HEK293 (cell line): ENCODE results near the gene AXDND1.
"Not testable (repeated sequence)": the region's sequence is repeated elsewhere in the genome, so short reads cannot be mapped to it uniquely, and the experiment has no call there.

Experiments
- CTCF ChIA-PET: fragments of 350-600 bp; formaldehyde crosslinking; extraction: SDS; loops from one replicate; lab custom pipeline; 2021; ENCODE audit warnings: antibody characterized with exemption; lab: Yijun Ruan, JAX
- POLR2A ChIA-PET: fragments of 300-600 bp; formaldehyde crosslinking; extraction: SDS; loops from one replicate; lab custom pipeline; 2020; ENCODE audit warnings: antibody characterized with exemption, inconsistent platforms; lab: Yijun Ruan, JAX
- H3K27ac ChIP-seq: fragments of 200-500 bp; sonication (Bioruptor generic); 2 replicates; pipeline ENCODE4 v1.5.1; 2014; ENCODE audit warnings: low read depth, low read length, control low read depth, inconsistent platforms; ENCODE audit errors: extremely low read depth
- H3K36me3 ChIP-seq, 2 experiments: fragments of 200-500 bp in 1 of 2; sonication (Bioruptor generic) in 1 of 2; 1 replicate in 1 of 2; 2 replicates in 1 of 2; pipeline ENCODE4 v1.5.1; 2014 to 2017; ENCODE audit warnings: inconsistent platforms in 2 of 2, low read length in 2 of 2; ENCODE audit not compliant: control insufficient read depth in 2 of 2, insufficient read depth in 1 of 2
- H3K4me1 ChIP-seq: fragments of 200-500 bp; sonication (Bioruptor generic); 2 replicates; pipeline ENCODE4 v1.5.1; 2014; ENCODE audit warnings: mild to moderate bottlenecking, low read length, inconsistent platforms; ENCODE audit not compliant: control insufficient read depth, insufficient read depth
- H3K4me3 ChIP-seq: 2 replicates; pipeline ENCODE4 v1.5.1; 2011; ENCODE audit warnings: low read depth, mild to moderate bottlenecking, control low read depth, low read length, moderate library complexity
- H3K9me3 ChIP-seq: fragments of 200-500 bp; sonication (Bioruptor generic); 2 replicates; pipeline ENCODE4 v1.5.1; 2014; ENCODE audit warnings: low read depth, low read length, inconsistent platforms; ENCODE audit not compliant: control insufficient read depth, insufficient read depth
- GLIS1 ChIP-seq: fragments of 450-650 bp; formaldehyde crosslinking; IDR thresholded peaks from 2 replicates; pipeline ENCODE4 v1.5.1; 2016; ENCODE audit warnings: missing biosample characterization, missing genetic modification characterization
- KLF16 ChIP-seq: fragments of 450-650 bp; formaldehyde crosslinking; IDR thresholded peaks from 2 replicates; pipeline ENCODE4 v1.5.1; 2017; ENCODE audit warnings: missing biosample characterization, missing genetic modification characterization
- SALL2 ChIP-seq: fragments of 450-650 bp; formaldehyde crosslinking; IDR thresholded peaks from 2 replicates; pipeline ENCODE4 v1.5.0; 2017; ENCODE audit warnings: missing biosample characterization, mild to moderate bottlenecking, missing genetic modification characterization, borderline replicate concordance
- SP2 ChIP-seq: fragments of 450-650 bp; formaldehyde crosslinking; IDR thresholded peaks from 2 replicates; pipeline ENCODE4 v1.5.1; 2016; ENCODE audit warnings: missing biosample characterization, missing genetic modification characterization
- ZBTB17 ChIP-seq: fragments of 450-650 bp; formaldehyde crosslinking; IDR thresholded peaks from 2 replicates; pipeline ENCODE4 v1.5.1; 2016; ENCODE audit warnings: missing biosample characterization, missing genetic modification characterization
- ZEB2 ChIP-seq: fragments of 450-650 bp; formaldehyde crosslinking; IDR thresholded peaks from 2 replicates; pipeline ENCODE4 v1.5.1; 2016; ENCODE audit warnings: missing biosample characterization, missing genetic modification characterization
- ZNF114 ChIP-seq: fragments of 450-650 bp; formaldehyde crosslinking; IDR thresholded peaks from 2 replicates; pipeline ENCODE4 v1.5.0; 2017; ENCODE audit warnings: missing biosample characterization, missing genetic modification characterization
- ZNF175 ChIP-seq: fragments of 450-650 bp; formaldehyde crosslinking; IDR thresholded peaks from 2 replicates; pipeline ENCODE4 v1.5.1; 2016; ENCODE audit warnings: missing biosample characterization, missing genetic modification characterization
- ZNF2 ChIP-seq: fragments of 450-650 bp; formaldehyde crosslinking; IDR thresholded peaks from 2 replicates; pipeline ENCODE4 v1.5.1; 2016; ENCODE audit warnings: missing biosample characterization, missing genetic modification characterization
- ZNF221 ChIP-seq: fragments of 450-650 bp; formaldehyde crosslinking; IDR thresholded peaks from 2 replicates; pipeline ENCODE4 v1.5.1; 2017; ENCODE audit warnings: missing biosample characterization, missing genetic modification characterization, borderline replicate concordance
- ZNF223 ChIP-seq: fragments of 450-650 bp; formaldehyde crosslinking; IDR thresholded peaks from 2 replicates; pipeline ENCODE4 v1.5.1; 2016; ENCODE audit warnings: missing biosample characterization, missing genetic modification characterization
- ZNF341 ChIP-seq: fragments of 450-650 bp; formaldehyde crosslinking; IDR thresholded peaks from 2 replicates; pipeline ENCODE4; 2016; ENCODE audit warnings: low read depth, missing biosample characterization, missing genetic modification characterization
- ZNF530 ChIP-seq: fragments of 450-650 bp; formaldehyde crosslinking; IDR thresholded peaks from 2 replicates; pipeline ENCODE4 v1.5.1; 2016; ENCODE audit warnings: low read depth, missing biosample characterization, missing genetic modification characterization
- ZNF585B ChIP-seq: fragments of 450-650 bp; formaldehyde crosslinking; IDR thresholded peaks from 2 replicates; pipeline ENCODE4 v1.5.1; 2016; ENCODE audit warnings: missing biosample characterization, missing genetic modification characterization
- ZNF830 ChIP-seq: fragments of 450-650 bp; IDR thresholded peaks from 2 replicates; pipeline ENCODE4 v1.5.0; 2018; ENCODE audit warnings: missing biosample characterization, missing genetic modification characterization, low read depth, mild to moderate bottlenecking, moderate library complexity
- ZSCAN16 ChIP-seq: fragments of 450-650 bp; formaldehyde crosslinking; IDR thresholded peaks from 2 replicates; pipeline ENCODE4 v1.5.1; 2016; ENCODE audit warnings: missing biosample characterization, missing genetic modification characterization
- ZSCAN30 ChIP-seq: fragments of 450-650 bp; IDR thresholded peaks from 2 replicates; pipeline ENCODE4 v1.5.1; 2018; ENCODE audit warnings: missing biosample characterization, mild to moderate bottlenecking, missing genetic modification characterization, moderate library complexity
- TF ChIP-seq, protein P1 (sequence below): fragments of 450-650 bp; formaldehyde crosslinking; IDR thresholded peaks from 2 replicates; pipeline ENCODE4 v1.5.1; 2016; ENCODE audit warnings: missing biosample characterization, missing genetic modification characterization
- TF ChIP-seq, protein P2 (sequence below): fragments of 450-650 bp; IDR thresholded peaks from 2 replicates; pipeline ENCODE4 v1.5.1; 2018; ENCODE audit warnings: missing biosample characterization, missing genetic modification characterization
- TF ChIP-seq, protein P3 (sequence below): fragments of 450-650 bp; formaldehyde crosslinking; IDR thresholded peaks from 2 replicates; pipeline ENCODE4 v1.5.1; 2016; ENCODE audit warnings: missing biosample characterization, missing genetic modification characterization
- TF ChIP-seq, protein P4 (sequence below): fragments of 450-650 bp; formaldehyde crosslinking; IDR thresholded peaks from 2 replicates; pipeline ENCODE4 v1.5.1; 2016; ENCODE audit warnings: missing biosample characterization, missing genetic modification characterization

AXDND1 gene

DNA sequence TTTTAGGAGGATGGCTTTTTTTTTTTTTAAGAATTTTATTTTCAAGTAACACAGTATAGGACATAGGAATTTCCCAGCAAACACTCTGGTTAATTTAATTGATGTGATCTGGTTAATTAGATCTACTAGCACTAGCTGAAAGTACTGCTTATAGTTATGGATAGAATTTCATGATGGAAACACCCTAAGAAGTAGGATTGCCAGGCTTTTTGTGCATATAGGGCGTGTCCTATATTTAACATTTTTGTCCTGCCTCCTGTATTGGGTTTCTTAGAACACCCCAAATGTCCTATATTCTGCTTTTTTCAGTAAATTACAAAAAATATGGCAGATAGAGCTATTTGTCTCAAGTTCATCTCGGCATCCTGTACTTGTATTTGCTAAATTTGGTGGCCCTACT is 13.5 kb upstream of the AXDND1 start:
- peaks cover 13 to 50% of the 10 kb centered on the region in 2 experiments for H3K36me3 ChIP-seq
- POLR2A ChIA-PET: no interaction called here
- TF ChIP-seq ZNF114 (tag by site-specific recombination) (no peak), SALL2 (tag by site-specific recombination) (no peak), KLF16 (tag by site-specific recombination) (no peak), ZNF221 (tag by site-specific recombination) (no peak), ZSCAN30 (tag by site-specific recombination) (no peak), ZNF341 (no peak), SP2 (tag by site-specific recombination) (no peak), ZNF530 (tag by site-specific recombination) (no peak), ZNF585B (tag by site-specific recombination) (no peak), ZNF175 (tag by site-specific recombination) (no peak), ZNF223 (tag by site-specific recombination) (no peak), ZNF2 (tag by site-specific recombination) (no peak), GLIS1 (tag by site-specific recombination) (no peak), ZNF830 (tag by site-specific recombination) (no peak)
- TF ChIP-seq, protein P1, sequence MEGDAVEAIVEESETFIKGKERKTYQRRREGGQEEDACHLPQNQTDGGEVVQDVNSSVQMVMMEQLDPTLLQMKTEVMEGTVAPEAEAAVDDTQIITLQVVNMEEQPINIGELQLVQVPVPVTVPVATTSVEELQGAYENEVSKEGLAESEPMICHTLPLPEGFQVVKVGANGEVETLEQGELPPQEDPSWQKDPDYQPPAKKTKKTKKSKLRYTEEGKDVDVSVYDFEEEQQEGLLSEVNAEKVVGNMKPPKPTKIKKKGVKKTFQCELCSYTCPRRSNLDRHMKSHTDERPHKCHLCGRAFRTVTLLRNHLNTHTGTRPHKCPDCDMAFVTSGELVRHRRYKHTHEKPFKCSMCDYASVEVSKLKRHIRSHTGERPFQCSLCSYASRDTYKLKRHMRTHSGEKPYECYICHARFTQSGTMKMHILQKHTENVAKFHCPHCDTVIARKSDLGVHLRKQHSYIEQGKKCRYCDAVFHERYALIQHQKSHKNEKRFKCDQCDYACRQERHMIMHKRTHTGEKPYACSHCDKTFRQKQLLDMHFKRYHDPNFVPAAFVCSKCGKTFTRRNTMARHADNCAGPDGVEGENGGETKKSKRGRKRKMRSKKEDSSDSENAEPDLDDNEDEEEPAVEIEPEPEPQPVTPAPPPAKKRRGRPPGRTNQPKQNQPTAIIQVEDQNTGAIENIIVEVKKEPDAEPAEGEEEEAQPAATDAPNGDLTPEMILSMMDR (tag by site-specific recombination): no peak
- TF ChIP-seq, protein P2, sequence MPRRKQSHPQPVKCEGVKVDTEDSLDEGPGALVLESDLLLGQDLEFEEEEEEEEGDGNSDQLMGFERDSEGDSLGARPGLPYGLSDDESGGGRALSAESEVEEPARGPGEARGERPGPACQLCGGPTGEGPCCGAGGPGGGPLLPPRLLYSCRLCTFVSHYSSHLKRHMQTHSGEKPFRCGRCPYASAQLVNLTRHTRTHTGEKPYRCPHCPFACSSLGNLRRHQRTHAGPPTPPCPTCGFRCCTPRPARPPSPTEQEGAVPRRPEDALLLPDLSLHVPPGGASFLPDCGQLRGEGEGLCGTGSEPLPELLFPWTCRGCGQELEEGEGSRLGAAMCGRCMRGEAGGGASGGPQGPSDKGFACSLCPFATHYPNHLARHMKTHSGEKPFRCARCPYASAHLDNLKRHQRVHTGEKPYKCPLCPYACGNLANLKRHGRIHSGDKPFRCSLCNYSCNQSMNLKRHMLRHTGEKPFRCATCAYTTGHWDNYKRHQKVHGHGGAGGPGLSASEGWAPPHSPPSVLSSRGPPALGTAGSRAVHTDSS (tag by site-specific recombination): no peak
- TF ChIP-seq, protein P3, sequence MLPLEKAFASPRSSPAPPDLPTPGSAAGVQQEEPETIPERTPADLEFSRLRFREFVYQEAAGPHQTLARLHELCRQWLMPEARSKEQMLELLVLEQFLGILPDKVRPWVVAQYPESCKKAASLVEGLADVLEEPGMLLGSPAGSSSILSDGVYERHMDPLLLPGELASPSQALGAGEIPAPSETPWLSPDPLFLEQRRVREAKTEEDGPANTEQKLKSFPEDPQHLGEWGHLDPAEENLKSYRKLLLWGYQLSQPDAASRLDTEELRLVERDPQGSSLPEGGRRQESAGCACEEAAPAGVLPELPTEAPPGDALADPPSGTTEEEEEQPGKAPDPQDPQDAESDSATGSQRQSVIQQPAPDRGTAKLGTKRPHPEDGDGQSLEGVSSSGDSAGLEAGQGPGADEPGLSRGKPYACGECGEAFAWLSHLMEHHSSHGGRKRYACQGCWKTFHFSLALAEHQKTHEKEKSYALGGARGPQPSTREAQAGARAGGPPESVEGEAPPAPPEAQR: no peak
- CTCF ChIA-PET: interaction anchor here (0.6 kb wide), 1 partner anchor 233 kb away, joined by 5 read pairs; no protein-coding TSS in a partner anchor
- no peak overlapping the region for H3K27ac ChIP-seq
- H3K4me3 ChIP-seq: no peak overlapping the region
- H3K9me3 ChIP-seq: no peaks in the 10 kb centered on the region
- no peaks in the 10 kb centered on the region for H3K4me1 ChIP-seq

DNA sequence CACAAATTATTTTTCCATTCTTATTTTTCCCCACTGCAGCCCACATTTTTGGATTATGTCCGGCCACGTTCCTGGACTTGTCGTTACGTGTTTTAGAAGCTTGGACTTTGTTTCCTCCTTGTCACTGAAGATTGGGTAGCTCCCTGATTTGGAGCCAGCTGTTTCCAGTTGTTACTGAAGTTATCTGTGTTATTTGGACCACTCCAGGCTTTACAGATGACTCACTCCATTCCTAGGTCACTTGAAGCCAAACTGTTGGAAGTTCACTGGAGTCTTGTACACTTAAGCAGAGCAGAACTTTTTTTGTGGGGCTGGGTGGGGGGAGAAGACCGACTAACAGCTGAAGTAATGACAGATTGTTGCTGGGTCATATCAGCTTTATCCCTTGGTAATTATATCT is 12.2 kb upstream of the AXDND1 start:
- Histone ChIP-seq H3K9me3 (no peaks in the 10 kb centered on the region), H3K4me1 (no peaks in the 10 kb centered on the region), H3K36me3 (peaks cover 12 to 37% of the 10 kb centered on the region in 2 experiments), H3K27ac (no peak overlapping the region), H3K4me3 (no peak overlapping the region)
- POLR2A ChIA-PET: no interaction called here
- CTCF ChIA-PET: interaction anchor here (0.9 kb wide), 1 partner anchor 15 kb away, joined by 4 read pairs; no protein-coding TSS in a partner anchor
- TF ChIP-seq ZEB2 (tag by site-specific recombination): no peak
- TF ChIP-seq ZSCAN16 (tag by site-specific recombination): no peak
- TF ChIP-seq ZBTB17 (tag by site-specific recombination): no peak
- TF ChIP-seq, protein P4, sequence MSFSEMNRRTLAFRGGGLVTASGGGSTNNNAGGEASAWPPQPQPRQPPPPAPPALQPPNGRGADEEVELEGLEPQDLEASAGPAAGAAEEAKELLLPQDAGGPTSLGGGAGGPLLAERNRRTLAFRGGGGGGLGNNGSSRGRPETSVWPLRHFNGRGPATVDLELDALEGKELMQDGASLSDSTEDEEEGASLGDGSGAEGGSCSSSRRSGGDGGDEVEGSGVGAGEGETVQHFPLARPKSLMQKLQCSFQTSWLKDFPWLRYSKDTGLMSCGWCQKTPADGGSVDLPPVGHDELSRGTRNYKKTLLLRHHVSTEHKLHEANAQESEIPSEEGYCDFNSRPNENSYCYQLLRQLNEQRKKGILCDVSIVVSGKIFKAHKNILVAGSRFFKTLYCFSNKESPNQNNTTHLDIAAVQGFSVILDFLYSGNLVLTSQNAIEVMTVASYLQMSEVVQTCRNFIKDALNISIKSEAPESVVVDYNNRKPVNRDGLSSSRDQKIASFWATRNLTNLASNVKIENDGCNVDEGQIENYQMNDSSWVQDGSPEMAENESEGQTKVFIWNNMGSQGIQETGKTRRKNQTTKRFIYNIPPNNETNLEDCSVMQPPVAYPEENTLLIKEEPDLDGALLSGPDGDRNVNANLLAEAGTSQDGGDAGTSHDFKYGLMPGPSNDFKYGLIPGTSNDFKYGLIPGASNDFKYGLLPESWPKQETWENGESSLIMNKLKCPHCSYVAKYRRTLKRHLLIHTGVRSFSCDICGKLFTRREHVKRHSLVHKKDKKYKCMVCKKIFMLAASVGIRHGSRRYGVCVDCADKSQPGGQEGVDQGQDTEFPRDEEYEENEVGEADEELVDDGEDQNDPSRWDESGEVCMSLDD (tag by site-specific recombination): no peak

DNA sequence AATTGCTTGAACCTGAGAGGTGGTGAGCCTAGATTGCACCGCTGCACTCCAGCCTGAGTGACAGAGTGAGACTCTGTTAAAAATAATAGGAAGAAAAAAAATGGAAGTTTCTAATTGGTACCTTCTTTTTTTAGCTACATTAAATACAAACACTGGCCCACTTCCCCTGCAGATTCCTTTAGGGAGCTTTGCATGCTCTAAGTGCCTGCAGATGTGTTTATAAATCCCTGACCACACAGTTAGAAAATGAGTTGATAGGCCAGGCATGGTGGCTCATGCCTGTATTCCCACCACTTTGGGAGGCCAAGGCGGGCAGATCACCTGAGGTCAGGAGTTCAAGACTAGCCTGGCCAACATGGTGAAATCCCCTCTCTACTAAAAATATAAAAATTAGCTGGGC is 4.1 kb upstream of the AXDND1 start:
- CTCF ChIA-PET, H3K4me1 ChIP-seq, H3K9me3 ChIP-seq, H3K4me3 ChIP-seq, H3K27ac ChIP-seq, POLR2A ChIA-PET, H3K36me3 ChIP-seq: not testable (repeated sequence)
